Lung microvascular endothelial cell (primary cell): ENCODE measurements around the gene GNB1L. TPM values are rescaled to one million over a fixed set of nuclear protein-coding genes. Genes with fewer than 3 reads are reported as not detected.

Experiments
- DNase-seq, 2 donors: peaks; one replicate each; pipeline versions ENCODE4 v3.0.0 to v3.0.0-alpha.2; 2010; ENCODE audit warnings: low read depth in 2 of 2
- total RNA-seq: library from RNA; depleted of rRNA; stranded (reverse); fragments of >200 nt; gene quantifications from 2 replicates; pipeline ENCODE4 v1.2.1, GENCODE V29; 2014

Gene GNB1L
- total RNA-seq, 1 donor from 2014 or later: 4.4 TPM

DNA sequence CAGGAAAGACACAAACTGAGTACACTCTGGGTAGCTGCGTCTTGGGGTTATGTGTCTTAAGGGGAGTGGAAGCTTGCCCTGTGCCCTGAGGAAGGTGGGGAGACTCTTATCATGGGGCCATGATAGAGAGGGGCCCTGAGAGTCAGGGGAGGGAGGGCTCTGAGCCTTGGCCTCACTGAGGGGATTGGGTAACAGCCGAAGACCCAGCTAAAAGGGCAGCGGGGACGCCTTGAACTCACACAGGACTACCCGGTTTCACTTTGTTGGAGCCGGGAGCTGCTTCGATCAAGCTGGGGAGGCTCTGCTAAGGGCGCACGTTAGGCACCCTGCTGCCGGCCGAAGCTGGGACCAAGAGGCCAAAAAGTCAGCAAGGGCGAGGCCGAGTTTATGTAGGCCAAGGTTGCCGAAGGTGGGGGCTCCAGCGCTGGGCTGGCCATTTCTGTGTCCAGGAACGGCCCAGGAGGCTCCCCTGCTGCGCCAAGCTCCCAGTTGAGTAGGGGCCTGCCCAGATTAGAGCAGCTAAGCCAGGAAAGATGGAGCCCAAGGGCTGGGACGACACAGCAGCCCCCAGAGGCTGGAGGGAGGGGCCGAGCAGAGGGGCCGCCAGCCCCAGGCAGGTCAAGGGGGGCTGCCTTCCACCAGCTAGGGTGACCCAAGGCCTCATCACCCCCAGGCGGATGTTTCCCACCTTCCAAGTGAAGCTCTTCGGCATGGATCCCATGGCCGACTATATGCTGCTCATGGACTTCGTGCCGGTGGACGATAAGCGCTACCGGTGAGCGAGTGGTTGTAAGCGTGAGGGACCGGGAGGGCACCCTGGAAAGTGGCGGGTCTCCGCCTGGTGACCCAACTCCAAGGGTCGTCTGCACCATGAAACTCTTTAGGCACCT, 91.9 kb downstream of the GNB1L start:
- peak in 1 of 2 donors; percentile 63 for DNase-seq

GRCh38 chr22:19761725-19762567, 92.7 kb downstream of the GNB1L start:
- peak in 1 of 2 donors; percentile 53 for DNase-seq

- DNase-seq: peak in 1 of 2 donors; percentile 34
Observed at GRCh38 chr22:19760951-19761724, 93.5 kb downstream of the GNB1L start.

DNA sequence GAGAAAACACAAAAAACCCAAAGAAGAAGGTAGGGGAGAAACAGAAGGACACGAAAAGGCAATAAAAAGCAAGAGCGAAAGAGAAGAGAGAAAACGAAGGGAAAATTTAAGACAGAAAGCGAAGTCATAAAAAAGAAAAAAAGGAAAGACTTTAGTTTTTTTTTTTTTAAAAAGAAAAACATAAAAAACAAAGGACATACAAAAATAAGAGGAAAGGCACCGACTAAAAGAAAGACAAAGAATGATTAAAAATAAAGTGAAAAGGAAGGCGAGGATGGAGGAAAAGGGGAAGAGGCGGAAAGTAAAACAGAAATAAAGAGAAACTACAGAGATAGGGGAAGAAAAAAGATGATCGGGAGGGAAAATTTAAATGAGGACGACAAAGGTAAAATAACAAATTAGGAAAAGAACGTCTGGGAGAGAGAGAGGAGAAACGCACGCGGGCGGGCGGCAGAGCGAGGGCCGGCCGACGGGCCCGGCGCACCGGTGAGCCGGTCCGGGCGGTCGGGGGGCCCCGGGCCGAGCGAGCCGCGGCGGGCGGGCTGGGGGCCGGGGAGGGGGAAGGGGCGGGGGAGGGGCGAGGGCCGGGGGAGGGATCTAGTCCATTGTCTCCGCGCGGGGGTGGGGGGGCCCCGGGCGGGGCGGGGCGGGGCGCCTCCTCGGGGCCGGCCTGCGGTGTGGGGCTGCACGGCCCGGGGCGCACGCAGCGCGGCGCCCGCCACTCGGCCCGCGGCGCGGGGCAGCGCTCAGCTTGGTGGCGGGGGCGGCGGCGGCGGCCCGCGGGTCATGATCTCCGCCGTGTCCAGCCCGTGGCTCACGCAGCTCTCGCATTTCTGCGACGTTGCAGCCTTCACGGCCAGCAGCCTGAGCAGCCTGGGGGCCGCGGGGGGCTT, 94.4 kb downstream of the GNB1L start, which contains the start of gene TBX1:
Gene TBX1 (plus strand): TSS at position 721 of the 893 bp plus-strand sequence. CDS start 66 bp downstream, at position 787.
- peak in 1 of 2 donors; percentile 69 for DNase-seq

DNA sequence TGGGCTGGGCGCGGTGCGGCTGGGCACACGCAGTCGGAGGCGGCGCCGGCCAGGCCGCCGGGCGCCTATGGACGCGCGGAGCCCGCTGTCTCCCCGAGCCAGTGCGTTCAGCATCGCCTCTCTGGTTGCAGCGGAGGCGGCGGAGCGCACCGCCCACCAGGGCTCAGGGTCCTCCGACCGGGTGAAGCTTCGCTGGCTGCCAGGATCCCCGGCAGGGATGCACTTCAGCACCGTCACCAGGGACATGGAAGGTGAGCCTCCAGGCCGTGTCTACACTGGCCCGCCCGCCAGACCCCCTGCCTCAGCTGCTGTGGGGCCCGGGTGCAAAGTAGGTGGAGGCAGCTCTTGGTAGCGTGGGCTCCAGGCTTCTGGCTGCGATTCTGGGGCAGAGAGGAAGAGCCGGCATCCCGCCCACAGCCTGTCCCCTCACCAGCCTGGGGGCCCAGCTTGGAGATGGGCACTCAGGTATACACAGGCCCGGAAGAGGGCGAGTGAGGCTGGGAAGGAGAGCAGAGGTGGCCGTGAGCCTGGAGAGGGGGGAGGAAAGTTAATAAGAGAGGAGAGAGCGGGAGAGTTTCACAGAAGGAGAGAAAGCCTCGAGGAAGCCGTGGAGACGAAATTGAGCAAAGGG, 95.1 kb downstream of the GNB1L start:
- peak in 1 of 2 donors; percentile 61 for DNase-seq

DNA sequence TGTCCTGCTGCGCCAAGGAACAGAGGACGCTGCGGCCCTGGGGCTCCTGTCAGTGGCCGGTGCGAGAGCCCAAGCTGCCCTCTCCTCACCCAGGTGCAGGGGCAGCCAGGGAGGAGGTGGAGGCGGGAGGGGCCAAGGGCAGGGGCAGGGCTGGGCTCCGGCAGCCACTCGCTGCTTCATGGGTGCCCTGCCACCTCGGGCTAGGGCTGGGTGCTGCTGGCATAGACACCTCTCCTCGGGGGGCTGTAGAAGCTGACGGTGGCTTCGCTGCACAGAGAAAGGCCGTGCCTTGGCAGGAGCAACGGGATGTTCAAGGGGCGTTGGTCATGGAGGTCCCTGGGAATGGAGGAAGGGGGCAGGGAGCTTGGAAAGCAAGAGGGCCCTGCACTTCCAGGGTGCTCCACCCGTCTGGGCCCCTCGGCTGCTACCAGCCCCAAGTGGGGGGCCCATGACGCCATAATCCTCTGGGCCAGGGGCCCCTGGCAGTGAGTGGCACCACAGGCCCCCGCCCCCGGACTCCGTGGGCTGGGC, 95.7 kb downstream of the GNB1L start:
- peak in 1 of 2 donors; percentile 35 for DNase-seq

GRCh38 chr22:19757985-19758895, 96.4 kb downstream of the GNB1L start:
- DNase-seq: peak in 1 of 2 donors; percentile 60

DNA sequence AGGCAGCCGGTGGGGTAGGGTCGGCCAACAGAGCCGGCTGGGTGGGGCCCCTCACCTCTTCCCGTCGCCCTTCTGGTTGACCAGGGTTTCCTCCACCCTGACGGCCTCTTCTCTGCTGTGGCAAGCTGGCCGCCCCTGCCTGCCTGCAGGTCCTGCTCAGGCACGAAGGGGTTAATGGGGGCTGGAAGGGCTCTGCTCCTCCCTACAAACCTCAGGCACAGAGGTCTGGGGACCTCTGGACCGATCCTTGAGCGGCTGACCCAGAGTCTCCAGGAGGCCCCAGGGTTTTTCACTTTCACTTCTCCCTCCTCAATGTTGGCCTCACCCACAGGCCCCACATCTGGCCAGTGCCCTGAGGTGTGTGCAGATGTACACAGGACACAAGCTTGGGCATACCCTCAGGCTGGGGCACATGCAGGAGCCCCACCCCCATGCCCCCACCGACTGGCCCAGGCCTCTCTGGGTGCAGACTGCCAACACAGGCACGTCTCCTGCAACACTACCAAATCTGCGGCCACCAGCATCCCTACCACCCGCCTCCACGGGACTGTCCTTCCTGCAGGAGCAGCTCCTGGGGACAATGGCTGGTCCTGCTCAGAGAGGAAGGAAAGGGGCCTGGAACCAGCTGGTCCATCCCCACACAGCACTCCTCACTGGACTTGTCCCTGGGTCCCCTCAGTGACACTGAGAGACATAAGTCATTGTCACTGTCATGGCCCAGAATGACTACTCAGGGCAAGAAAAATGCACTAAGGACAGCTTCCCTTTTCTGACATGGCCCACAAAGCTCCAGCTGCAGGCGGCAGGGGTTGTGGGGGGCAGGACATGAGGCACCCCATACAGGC, 97.3 kb downstream of the GNB1L start:
- DNase-seq: no peak

- peak; percentile 28 to 73 for DNase-seq
Observed at GRCh38 chr22:19756288-19757128, 98.2 kb downstream of the GNB1L start.

DNA sequence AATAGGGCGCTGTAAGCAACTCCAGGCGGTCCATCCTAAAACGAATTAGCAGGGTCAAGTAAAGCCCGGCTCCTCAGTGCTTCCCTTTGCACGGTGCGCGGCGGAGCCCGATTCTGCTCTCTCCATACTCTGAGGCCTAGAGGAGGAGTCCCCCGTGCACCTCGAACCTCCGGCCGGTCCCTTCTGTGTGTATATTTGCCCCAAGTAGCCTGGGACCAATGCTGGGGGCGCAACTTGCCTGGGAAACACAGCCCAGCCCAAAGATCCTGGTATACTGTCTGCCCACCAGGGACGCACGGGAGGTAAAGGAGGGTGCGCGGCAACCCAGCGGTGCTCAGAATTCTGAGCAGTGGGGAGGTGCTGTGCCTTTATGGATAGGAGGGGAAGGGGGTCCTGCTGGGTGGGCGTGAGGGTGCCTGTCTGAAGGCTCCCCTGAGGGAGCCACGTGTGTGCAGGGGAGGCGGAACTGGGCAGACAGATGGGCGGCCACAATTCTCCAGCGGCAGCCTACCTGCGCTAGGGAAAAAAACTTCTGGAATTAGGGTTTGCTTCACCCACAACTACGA, 98.9 kb downstream of the GNB1L start:
- no peak for DNase-seq

GRCh38 chr22:19755145-19755710, 99.4 kb downstream of the GNB1L start:
- no peak for DNase-seq

GRCh38 chr22:19754701-19755144, 100.0 kb downstream of the GNB1L start:
- no peak for DNase-seq

DNA sequence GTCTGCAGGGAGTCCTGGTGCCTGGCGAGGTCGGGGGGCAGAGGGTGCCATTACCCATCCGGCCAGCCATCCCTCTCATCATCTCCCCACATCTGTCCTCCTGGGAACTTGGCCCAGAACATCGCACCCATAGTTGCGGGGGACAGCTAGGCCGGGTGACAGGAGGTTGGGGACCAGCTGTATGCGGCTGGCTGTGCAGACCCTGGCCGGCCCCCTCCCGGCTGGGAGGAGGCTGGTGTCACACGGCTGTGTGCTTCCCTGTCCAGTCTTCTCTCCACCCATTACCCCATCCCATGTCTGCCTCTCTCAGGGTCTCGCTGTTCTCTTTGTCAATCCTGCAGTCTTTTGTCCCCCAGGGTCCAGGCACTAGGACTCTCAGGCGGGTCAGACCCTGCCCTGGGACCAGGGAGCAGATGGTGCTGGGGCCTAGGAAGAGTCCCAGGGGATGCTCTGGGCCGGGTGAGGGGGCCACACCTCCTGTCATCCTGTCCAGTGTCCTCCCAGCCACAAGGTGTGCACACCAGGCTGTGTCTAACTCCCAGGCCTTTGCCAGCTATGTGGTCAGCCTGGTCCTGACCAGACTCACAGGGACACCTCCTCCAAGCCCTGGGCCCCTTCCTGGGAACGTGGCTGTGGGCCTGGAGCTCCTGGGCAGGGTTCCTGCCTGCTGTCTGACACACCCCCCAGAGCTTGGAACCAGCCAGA, 100.5 kb downstream of the GNB1L start:
- DNase-seq: no peak

- no peak for DNase-seq
Observed at GRCh38 chr22:19753090-19753842, 101.4 kb downstream of the GNB1L start.
